Jurkat, Clone E6-1 (cell line): ENCODE measurements around the gene DDX54.
A peak's percentile ranks its signal among the peaks of the same experiment; 100 is the strongest.
"Not testable (repeated sequence)": the region's sequence is repeated elsewhere in the genome, so short reads cannot be mapped to it uniquely, and the experiment has no call there.

Experiments used
- DNase-seq: peaks from one replicate; pipeline ENCODE4 v3.0.0-alpha.2; 2011; ENCODE audit warnings: low read depth, low spot score
- H3K4me3 ChIP-seq: 2 replicates; pipeline ENCODE4 v1.5.1; 2011; ENCODE audit warnings: mild to moderate bottlenecking, low read length, control low read depth, moderate library complexity

The DDX54 gene

GRCh38 chr12:113134071-113134470 is 51.2 kb downstream of the DDX54 start:
- no peak overlapping the region for H3K4me3 ChIP-seq
- no peak for DNase-seq

- DNase-seq = no peak
- H3K4me3 ChIP-seq = no peak overlapping the region
These were observed 51.6 kb downstream of the DDX54 start for GRCh38 chr12:113133666-113134065.

GRCh38 chr12:113133036-113133435 is 52.2 kb downstream of the DDX54 start:
- no peak overlapping the region for H3K4me3 ChIP-seq

GRCh38 chr12:113131556-113131955 is 53.7 kb downstream of the DDX54 start:
- no peak overlapping the region for H3K4me3 ChIP-seq
- no peak for DNase-seq

More at GRCh38 chr12:113133036-113133435, 52.2 kb downstream of the DDX54 start:
- no peak for DNase-seq

- no peak for DNase-seq
- no peak overlapping the region for H3K4me3 ChIP-seq
These were observed 54.7 kb downstream of the DDX54 start for GRCh38 chr12:113130457-113131135.

GRCh38 chr12:113129664-113130456 is 55.4 kb downstream of the DDX54 start:
- H3K4me3 ChIP-seq = no peak overlapping the region
- DNase-seq = no peak

GRCh38 chr12:113128802-113129663 is 56.2 kb downstream of the DDX54 start:
- H3K4me3 ChIP-seq = no peak overlapping the region
- peak; percentile 77 for DNase-seq

GRCh38 chr12:113127791-113128199 is 57.5 kb downstream of the DDX54 start:
- peak; percentile 54 for DNase-seq
- no peak overlapping the region for H3K4me3 ChIP-seq

- H3K4me3 ChIP-seq = no peak overlapping the region
- no peak for DNase-seq
These were observed 64.5 kb downstream of the DDX54 start for GRCh38 chr12:113120670-113121370.

- H3K4me3 ChIP-seq = no peak overlapping the region
- DNase-seq = no peak
These were observed 65.2 kb downstream of the DDX54 start for GRCh38 chr12:113119980-113120669.

- no peak overlapping the region for H3K4me3 ChIP-seq
- DNase-seq = no peak
These were observed 67.1 kb downstream of the DDX54 start for GRCh38 chr12:113118142-113118541.

GRCh38 chr12:113117684-113118083 is 67.6 kb downstream of the DDX54 start:
- not testable (repeated sequence) for H3K4me3 ChIP-seq, DNase-seq

GRCh38 chr12:113116875-113117274 is 68.4 kb downstream of the DDX54 start:
- DNase-seq = no peak

GRCh38 chr12:113115455-113116126 is 69.7 kb downstream of the DDX54 start:
- H3K4me3 ChIP-seq = no peak overlapping the region
- no peak for DNase-seq

More at GRCh38 chr12:113116875-113117274, 68.4 kb downstream of the DDX54 start:
- H3K4me3 ChIP-seq = no peak overlapping the region

- no peak for DNase-seq
- H3K4me3 ChIP-seq = no peak overlapping the region
These were observed 70.7 kb downstream of the DDX54 start for GRCh38 chr12:113114447-113115178.

GRCh38 chr12:113113397-113113796 is 71.9 kb downstream of the DDX54 start:
- no peak for DNase-seq

More at GRCh38 chr12:113113397-113113796, 71.9 kb downstream of the DDX54 start:
- no peak overlapping the region for H3K4me3 ChIP-seq
